Measurements from ENCODE around the gene ASPG.

The ASPG gene

GRCh38 chr14:104135121-104135903 lies 49.8 kb downstream of the ASPG start:
- DNase-seq (ENCODE audit: low read depth in 2 of 3, low spot score in 1 of 3) = no peak

GRCh38 chr14:104135904-104136471 lies 50.5 kb downstream of the ASPG start:
- DNase-seq (ENCODE audit: low read depth in 2 of 3, low spot score in 1 of 3) = no peak

- no peak for DNase-seq (ENCODE audit: low read depth in 2 of 3, low spot score in 1 of 3)
These were observed 51.2 kb downstream of the ASPG start for GRCh38 chr14:104136472-104137296.

GRCh38 chr14:104137297-104138097 lies 52.0 kb downstream of the ASPG start:
- peak; percentile 41 to 63 (median 55) for DNase-seq (ENCODE audit: low read depth in 2 of 3, low spot score in 1 of 3)

GRCh38 chr14:104138098-104138717 lies 52.7 kb downstream of the ASPG start, which contains the start of gene KIF26A:
Gene KIF26A, plus strand, starts transcription at chr14:104138587. Its CDS starts 136 bp downstream, at chr14:104138723.
- DNase-seq (ENCODE audit: low read depth in 2 of 3, low spot score in 1 of 3) = peak in 1 of 3 donors; percentile 20

GRCh38 chr14:104138718-104139459 lies 53.4 kb downstream of the ASPG start:
- no peak for DNase-seq (ENCODE audit: low read depth in 2 of 3, low spot score in 1 of 3)

GRCh38 chr14:104139460-104140212 lies 54.1 kb downstream of the ASPG start:
- no peak for DNase-seq (ENCODE audit: low read depth in 2 of 3, low spot score in 1 of 3)

GRCh38 chr14:104140213-104140462 lies 54.6 kb downstream of the ASPG start:
- DNase-seq (ENCODE audit: low read depth in 2 of 3, low spot score in 1 of 3) = no peak

- DNase-seq (ENCODE audit: low read depth in 2 of 3, low spot score in 1 of 3) = no peak
These were observed 55.2 kb downstream of the ASPG start for GRCh38 chr14:104140463-104141331.

GRCh38 chr14:104141621-104142091 lies 56.2 kb downstream of the ASPG start:
- DNase-seq (ENCODE audit: low read depth in 2 of 3, low spot score in 1 of 3) = no peak

GRCh38 chr14:104142136-104142945 lies 56.8 kb downstream of the ASPG start:
- DNase-seq (ENCODE audit: low read depth in 2 of 3, low spot score in 1 of 3) = no peak

GRCh38 chr14:104142946-104143470 lies 57.5 kb downstream of the ASPG start:
- DNase-seq (ENCODE audit: low read depth in 2 of 3, low spot score in 1 of 3) = no peak

GRCh38 chr14:104143521-104144452 lies 58.3 kb downstream of the ASPG start:
- DNase-seq (ENCODE audit: low read depth in 2 of 3, low spot score in 1 of 3) = no peak

GRCh38 chr14:104144453-104144790 lies 58.9 kb downstream of the ASPG start:
- no peak for DNase-seq (ENCODE audit: low read depth in 2 of 3, low spot score in 1 of 3)

- no peak for DNase-seq (ENCODE audit: low read depth in 2 of 3, low spot score in 1 of 3)
These were observed 59.7 kb downstream of the ASPG start for GRCh38 chr14:104144911-104145825.
